ENCODE results near the gene ZNF597. TPM values are rescaled to one million over a fixed set of nuclear protein-coding genes. Genes with fewer than 3 reads are reported as not detected.

ZNF597 gene
- total RNA-seq, 1 experiment from 2014 or later: 2.7 TPM

- peaks cover 8% of the 10 kb centered on the region; the same call in 1 of the 2 replicates for H3K36me3 ChIP-seq (ENCODE audit: control insufficient read depth, insufficient read depth, low read length)
- no peak overlapping the region for H3K4me3 ChIP-seq (ENCODE audit: low read depth in 2 of 2, low read length in 2 of 2)
- ChIA-PET POLR2A (no interaction called here), CTCF (no interaction called here)
- H3K27ac ChIP-seq (ENCODE audit: low read length): no peak overlapping the region
- in situ Hi-C loops (cut with HindIII; ENCODE audit: low pct_unique_long_range_greater_than_20kb, low sequenced_read_pairs): no loop called here
- TF ChIP-seq TCF7L2 (IDR thresholded peaks at IDR 0.05; ENCODE audit: low read depth, low read length): no peak
- no peak for TF ChIP-seq REST (IDR thresholded peaks at IDR 0.05; ENCODE audit: insufficient read depth in 1 of 2, low read depth in 2 of 2, low read length in 1 of 2)
- no peak for TF ChIP-seq CTCF (IDR thresholded peaks at IDR 0.05)
- no peak for TF ChIP-seq POLR2AphosphoS5 (IDR thresholded peaks at IDR 0.05; ENCODE audit: low read depth, low read length)
- TF ChIP-seq SIN3A (IDR thresholded peaks at IDR 0.05; ENCODE audit: borderline replicate concordance, insufficient read depth, low read depth, low read length): no peak
- DNase-seq (ENCODE audit: low read depth, low spot score) (no peak), ATAC-seq (no peak)
- intact Hi-C loops (cut with micrococcal nuclease; ENCODE audit: unreplicated experiment): no loop called here
- BruUV-seq (replicated peaks): no TSS peak
- no peaks in the 10 kb centered on the region for H3K27me3 ChIP-seq (ENCODE audit: control insufficient read depth, insufficient read depth, low read length)
- H3K9me3 ChIP-seq (ENCODE audit: control insufficient read depth, insufficient read depth, low read depth, low read length): no peaks in the 10 kb centered on the region
- no peaks in the 10 kb centered on the region for H3K4me1 ChIP-seq (ENCODE audit: control insufficient read depth, insufficient read depth, low read length)
Observed at GRCh38 chr16:3481696-3482658, 38.7 kb upstream of the ZNF597 start.

- no peaks in the 10 kb centered on the region for H3K27me3 ChIP-seq (ENCODE audit: control insufficient read depth, insufficient read depth, low read length)
- intact Hi-C loops (cut with micrococcal nuclease; ENCODE audit: unreplicated experiment) (no loop called here), in situ Hi-C loops (cut with HindIII; ENCODE audit: low pct_unique_long_range_greater_than_20kb, low sequenced_read_pairs) (no loop called here)
- no peak overlapping the region for H3K4me3 ChIP-seq (ENCODE audit: low read depth in 2 of 2, low read length in 2 of 2)
- CTCF ChIA-PET: interaction anchor here (0.6 kb wide), 1 partner anchor 80 kb away, joined by 3 read pairs; no protein-coding TSS in a partner anchor
- ATAC-seq (no peak), DNase-seq (ENCODE audit: low read depth, low spot score) (no peak)
- BruUV-seq (replicated peaks): no TSS peak
- peaks cover 8% of the 10 kb centered on the region; the same call in 1 of the 2 replicates for H3K36me3 ChIP-seq (ENCODE audit: control insufficient read depth, insufficient read depth, low read length)
- no peak overlapping the region for H3K27ac ChIP-seq (ENCODE audit: low read length)
- no peaks in the 10 kb centered on the region for H3K9me3 ChIP-seq (ENCODE audit: control insufficient read depth, insufficient read depth, low read depth, low read length)
- no peaks in the 10 kb centered on the region for H3K4me1 ChIP-seq (ENCODE audit: control insufficient read depth, insufficient read depth, low read length)
- TF ChIP-seq CTCF (IDR thresholded peaks at IDR 0.05) (no peak), REST (IDR thresholded peaks at IDR 0.05; ENCODE audit: insufficient read depth in 1 of 2, low read depth in 2 of 2, low read length in 1 of 2) (no peak), TCF7L2 (IDR thresholded peaks at IDR 0.05; ENCODE audit: low read depth, low read length) (no peak), POLR2AphosphoS5 (IDR thresholded peaks at IDR 0.05; ENCODE audit: low read depth, low read length) (no peak), SIN3A (IDR thresholded peaks at IDR 0.05; ENCODE audit: borderline replicate concordance, insufficient read depth, low read depth, low read length) (no peak)
- POLR2A ChIA-PET: no interaction called here
Observed at GRCh38 chr16:3480901-3481695, 37.8 kb upstream of the ZNF597 start.

Measured in Panc1 (cell line).